Suppressor macrophage treated with lipopolysaccharide for 4 hours (primary cell): ENCODE measurements around the gene ADORA1.

Source experiments
- DNase-seq: peaks from one replicate; pipeline ENCODE4 v3.0.0-alpha.2; 2020

ADORA1 gene

DNA sequence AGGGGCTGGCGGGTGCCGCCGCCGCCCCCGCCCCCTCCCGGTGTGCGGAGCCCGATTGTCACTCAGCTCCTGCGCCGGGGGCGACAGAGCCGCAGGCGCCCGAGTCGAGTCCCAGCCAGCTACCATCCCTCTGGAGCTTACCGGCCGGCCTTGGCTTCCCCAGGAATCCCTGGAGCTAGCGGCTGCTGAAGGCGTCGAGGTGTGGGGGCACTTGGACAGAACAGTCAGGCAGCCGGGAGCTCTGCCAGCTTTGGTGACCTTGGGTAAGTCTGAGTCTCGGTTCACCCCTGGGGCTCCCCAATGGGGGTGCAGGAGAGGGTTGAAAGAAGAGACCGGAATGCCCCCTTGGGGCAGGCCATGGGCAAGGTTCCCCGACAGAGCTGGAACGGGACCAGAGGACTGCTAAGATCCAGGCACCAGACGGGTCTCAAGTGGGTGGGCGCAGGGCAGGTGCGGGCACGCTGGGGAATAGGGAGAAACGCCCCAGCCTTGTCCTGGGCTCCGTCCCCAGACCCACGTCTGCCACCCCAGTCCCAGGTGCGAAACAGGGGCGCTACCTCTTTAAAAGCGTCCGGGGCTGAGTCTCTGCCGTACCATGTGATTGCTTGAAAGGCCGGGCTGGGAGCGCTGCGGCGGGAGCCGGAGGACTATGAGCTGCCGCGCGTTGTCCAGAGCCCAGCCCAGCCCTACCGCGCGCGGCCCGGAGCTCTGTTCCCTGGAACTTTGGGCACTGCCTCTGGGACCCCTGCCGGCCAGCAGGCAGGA, at the start of gene ADORA1:
Gene ADORA1 (plus strand): TSS at position 61 of the 765 bp plus-strand sequence. CDS start 1,116 bp downstream, outside the sequence.
- peak; percentile 51 for DNase-seq

GRCh38 chr1:203077956-203078355, 49.6 kb upstream of the ADORA1 start:
- no peak for DNase-seq

DNA sequence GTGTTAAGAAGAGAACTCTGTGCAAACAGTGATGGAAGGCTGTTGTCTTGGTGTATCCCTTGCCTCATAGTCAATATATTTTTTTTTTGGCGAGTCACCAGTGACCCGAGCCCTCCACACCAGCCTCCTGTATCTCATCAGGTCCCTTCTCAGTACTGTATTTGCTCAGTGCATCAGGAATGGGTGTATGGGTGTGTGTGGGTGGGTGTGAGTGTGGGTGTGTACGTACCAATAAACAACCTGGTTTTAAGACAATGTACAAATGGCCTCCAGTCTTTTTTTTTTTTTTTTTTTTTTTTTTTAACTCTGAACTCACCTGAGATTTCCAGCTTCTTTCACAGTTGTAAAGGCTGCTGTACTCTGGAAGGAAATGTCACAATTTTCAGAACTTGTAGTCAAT, 49.0 kb upstream of the ADORA1 start:
- no peak for DNase-seq

- DNase-seq: no peak
Observed at GRCh38 chr1:203080456-203080855, 47.1 kb upstream of the ADORA1 start.

DNA sequence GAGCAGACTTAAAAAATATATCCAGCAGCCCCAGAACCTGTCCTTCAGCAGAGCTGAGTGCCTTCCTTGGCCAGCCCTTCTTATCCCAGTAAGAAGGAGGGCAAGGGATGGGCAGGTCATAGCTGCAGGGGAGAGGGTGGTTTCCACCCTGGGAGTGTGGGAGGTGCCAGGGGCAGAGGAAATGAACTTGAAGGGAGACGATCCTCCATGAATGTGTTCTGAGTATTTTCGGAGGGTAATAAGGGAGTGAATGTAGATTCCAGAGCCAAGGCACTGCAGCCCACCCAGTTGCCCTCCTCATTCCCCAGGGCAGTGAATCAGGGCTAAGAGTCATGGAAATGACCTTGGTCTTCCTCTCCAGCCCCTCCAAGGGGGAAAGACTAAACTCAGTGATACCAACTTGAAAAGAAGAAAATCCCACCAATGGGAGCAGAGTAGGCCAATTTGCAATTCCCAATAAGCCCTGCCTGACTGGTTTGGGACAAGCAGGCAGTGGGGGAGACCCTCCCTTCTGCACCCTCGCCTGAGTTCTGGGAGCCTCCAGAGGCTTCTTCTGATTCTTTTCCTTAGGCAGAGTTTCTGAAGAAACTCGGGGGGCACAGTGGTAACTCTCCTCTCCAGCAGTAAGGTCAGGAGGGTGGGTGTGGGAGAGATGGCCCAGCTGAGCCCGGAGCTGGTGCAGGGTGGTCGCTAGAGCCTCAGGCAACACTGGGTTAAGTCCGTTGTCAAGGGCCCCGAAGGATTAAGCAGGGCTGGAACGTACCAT, 45.9 kb upstream of the ADORA1 start:
- DNase-seq: no peak

DNA sequence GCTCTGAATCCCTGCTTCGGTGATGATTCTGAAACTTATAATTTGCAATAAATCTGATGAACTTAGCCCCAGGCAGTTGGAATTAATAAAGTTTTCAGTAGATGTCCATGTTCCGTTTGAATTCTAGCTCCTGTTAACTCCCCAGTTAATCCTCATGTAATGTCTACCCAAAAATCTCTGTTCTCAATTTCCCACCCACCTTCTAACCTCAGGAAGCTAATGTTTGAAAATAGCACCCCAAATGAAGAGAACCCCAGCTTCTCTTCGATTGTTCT, 45.4 kb upstream of the ADORA1 start:
- DNase-seq: no peak

DNA sequence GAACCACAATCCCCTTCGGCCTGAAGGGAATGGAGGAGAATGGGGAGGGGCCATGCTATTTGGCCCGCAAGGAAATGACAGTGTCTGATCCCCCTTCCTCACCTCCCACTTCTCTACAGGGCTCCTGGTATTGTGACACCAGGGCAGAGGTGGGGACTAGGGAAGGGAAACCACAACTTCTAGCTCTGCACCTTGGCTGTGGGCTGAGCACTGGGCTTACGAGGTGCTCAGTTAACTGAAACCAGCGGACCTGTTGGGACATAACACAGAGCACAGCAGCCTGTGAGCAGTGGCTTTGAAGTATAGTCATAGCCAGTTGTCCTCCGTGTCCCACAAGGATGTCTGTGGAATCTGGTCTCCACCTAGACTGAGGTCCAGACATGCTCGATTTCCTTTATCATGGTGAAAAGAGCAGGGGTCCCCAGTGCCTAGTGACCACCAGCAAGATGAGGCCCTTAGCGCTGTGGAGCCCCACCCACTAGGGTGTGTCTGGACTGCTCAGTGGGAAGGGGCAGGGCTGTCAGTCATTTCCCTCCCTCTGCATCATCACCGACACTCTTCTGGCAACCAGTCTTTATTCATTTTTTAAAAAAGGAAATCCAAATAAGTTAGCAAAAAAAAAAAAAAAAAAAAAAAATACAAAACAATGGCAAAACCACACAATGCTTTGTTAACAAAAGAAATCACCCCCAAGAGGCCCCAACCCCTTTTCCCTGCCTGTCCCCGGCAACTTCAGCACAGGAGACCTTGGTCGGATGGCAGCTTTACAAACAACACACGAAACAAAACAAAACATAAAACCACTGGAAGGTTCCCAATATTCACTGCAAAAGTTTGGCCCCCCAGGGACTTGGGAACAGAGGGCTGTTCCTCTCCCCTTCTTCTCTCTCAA, 44.7 kb upstream of the ADORA1 start:
- no peak for DNase-seq

- no peak for DNase-seq
Observed at GRCh38 chr1:203083463-203083921, 44.0 kb upstream of the ADORA1 start.

DNA sequence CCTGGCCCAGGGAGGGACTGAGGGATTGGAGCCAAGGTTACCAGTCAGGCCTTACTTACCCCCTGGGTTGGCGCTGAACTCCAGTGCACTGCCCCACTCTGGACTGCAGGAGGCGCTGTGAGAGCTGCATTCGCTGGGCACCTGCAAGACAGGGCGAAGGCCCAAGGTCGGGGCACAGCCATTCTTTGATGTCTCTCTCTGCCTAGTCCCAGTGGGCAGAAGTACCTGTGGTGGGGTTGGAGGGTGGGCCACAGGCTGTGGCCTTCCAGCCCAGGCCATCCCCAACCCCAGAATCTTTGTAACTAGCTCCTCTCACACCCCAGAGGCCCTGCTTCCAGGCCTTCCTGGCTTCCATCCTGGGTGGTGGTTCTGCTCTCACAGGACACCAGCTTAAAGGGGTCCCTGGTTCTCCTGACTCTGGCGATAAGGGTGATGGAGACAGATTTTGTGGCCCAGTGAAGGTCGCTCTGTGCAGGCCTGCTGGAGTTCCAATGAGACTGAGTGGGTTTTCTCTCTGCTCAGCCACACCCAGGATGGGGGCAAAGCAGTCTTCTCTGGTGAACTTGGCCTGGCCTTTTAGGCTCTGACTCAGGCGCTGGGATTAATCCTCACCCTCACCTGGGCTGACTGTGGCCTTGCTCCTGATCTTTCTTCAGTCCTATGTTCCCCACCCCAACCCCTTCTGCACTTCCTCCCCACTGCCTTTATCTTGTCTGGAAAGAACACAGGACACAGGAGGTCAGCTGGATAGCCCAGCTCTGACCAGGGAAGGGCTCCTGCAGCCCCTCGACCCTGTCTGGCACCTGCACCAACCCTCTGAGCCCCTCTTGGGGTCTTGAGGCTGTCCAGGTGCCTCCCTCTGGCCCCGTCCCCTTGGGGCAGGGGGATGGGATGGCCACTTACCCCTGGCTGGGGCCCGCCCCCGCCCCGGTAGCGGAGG, 42.7 kb upstream of the ADORA1 start:
- peak; percentile 34 for DNase-seq

GRCh38 chr1:203085528-203086406, 41.8 kb upstream of the ADORA1 start, which contains the start of gene MYOG:
MYOG (minus strand) TSS chr1:203086012; CDS start chr1:203085961, 51 bp downstream.
- DNase-seq: no peak

DNA sequence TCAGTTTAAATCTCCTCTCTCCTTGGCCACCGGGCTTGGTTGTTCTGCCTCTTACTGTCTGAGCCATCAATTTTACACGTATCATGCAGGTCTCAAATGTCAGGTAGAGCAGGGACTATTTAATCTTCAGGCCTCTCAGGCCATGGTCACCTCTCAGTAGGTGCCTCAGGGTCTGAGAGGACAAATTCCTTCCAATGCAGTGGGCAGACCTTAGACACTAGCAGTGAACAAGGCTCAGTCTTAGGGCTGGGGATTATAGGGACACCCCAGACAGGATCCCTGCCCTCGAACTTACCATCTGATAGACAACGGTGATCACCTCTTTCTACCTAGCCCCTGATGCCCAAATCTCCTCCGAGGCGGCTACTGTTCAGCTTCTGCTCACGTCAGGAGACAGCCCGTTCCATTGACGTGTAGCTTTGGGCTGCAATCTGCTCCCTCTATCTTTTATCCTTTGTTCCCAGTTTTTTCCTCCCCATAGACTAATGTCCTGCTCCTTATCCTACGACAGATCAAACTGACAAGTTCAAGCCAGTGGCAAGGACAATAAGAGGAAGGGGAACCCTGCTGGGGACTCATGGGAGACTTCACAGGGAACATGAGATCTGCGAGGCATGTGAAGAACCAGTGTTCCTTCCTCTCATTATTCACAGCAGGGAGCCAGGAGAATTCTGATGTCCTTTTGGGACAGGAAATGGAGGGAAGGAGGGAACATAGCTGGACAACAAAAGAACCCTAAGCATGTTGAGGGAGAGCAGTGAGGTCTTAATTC, 40.3 kb upstream of the ADORA1 start:
- DNase-seq: no peak

DNA sequence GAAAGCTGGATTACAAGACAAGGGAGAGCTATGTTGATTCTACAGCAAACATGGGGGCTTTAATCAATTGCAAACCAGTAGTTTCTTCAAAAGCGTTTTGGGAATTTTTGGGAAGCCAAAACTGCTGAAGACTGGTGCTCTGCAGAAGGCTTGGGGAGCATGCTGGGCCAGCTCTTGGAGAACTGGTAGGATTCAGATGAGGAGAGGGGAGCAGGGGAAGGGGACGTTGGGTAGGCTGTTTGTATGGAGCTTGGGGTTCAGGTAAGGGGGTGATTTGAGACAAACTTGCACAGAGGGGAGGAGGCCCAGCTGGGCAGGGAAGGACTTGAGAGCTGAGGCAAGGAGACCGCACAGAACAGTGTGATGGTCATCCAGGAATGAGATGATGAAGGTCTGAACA, 39.1 kb upstream of the ADORA1 start:
- DNase-seq: no peak

DNA sequence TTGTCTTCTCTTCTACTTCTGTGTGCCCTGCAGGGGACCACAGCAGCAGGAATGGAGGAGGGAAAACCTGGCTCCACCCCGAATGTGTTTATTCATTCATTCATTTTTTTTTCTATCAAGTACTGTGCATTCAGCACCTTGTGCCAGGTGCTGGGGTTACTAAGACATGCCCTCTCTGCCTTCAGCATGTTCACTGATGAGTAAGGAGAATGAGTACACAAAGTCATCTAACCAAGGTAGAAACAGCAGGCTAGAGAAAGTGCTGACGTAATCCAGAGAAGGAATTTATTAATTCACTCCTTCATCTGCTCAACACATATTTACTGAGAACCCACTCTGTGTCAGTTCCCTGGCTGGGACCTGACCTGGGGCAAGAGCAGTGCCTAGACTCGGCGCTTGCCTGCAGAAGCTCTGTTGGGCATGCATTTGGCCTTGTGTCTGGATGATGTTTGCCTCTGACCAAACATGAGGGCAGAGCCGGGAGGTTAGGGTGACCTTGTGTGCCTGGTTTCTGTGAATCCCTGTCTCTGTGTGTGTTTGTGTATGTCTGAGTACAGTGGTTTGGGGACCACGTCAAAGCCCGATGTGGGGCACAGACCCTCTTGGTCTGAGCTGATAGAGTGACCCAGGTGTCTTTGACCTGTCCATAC, 38.4 kb upstream of the ADORA1 start:
- no peak for DNase-seq

GRCh38 chr1:203089651-203090045, 37.9 kb upstream of the ADORA1 start:
- DNase-seq: no peak

- DNase-seq: no peak
Observed at GRCh38 chr1:203090421-203091198, 36.9 kb upstream of the ADORA1 start.

GRCh38 chr1:203091199-203091477, 36.4 kb upstream of the ADORA1 start:
- DNase-seq: no peak

- no peak for DNase-seq
Observed at GRCh38 chr1:203091761-203092330, 35.7 kb upstream of the ADORA1 start.

DNA sequence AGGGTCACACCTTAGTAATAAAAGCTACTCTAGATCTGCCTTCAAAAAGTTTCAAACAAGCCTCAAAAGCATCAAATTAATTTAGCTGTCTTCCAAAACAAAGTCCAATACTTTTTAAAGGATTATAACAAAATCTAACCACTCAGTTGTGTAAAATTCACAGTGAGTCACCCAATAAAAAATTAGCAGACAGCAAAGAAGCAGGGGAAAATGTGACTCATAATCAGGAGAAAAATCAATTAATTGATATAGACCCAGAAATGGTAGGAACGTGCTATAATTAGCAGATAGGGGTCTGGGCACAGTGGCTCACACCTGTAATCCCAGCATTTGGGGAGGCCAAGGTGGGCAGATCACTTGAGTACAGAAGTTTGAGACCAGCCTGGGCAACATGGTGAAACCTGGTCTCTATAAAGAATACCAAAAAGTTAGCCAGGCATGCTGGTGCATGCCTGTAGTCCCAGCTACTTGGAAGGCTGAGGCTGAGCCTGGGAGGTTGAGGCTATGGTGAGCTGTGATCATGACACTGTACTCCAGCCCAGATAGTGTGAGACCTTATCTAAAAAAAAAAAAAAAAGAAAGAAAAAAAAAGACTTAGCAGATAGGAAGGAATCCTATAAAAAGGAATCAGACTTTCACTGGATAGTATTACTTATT, 33.6 kb upstream of the ADORA1 start:
- DNase-seq: no peak
